Colonic mucosa (tissue), 4 donors: Measurements from ENCODE around the gene JUNB. TPM values are rescaled to one million over a fixed set of nuclear protein-coding genes. Genes with fewer than 3 reads are reported as not detected.

Experiments used
- DNase-seq: peaks from one replicate; pipeline ENCODE4 v3.0.0-alpha.2; 2020
- H3K27ac ChIP-seq: fragments of 200-600 bp; one replicate; pipeline ENCODE4 v1.8.0; 2021
- H3K27me3 ChIP-seq: fragments of 200-600 bp; one replicate; pipeline ENCODE4 v1.8.0; 2021
- H3K36me3 ChIP-seq: fragments of 200-600 bp; one replicate; pipeline ENCODE4 v1.8.0; 2021
- H3K4me1 ChIP-seq: fragments of 200-600 bp; one replicate; pipeline ENCODE4 v1.8.0; 2021; ENCODE audit warnings: mild to moderate bottlenecking
- H3K4me3 ChIP-seq: fragments of 200-600 bp; one replicate; pipeline ENCODE4 v1.8.0; 2021
- H3K9ac ChIP-seq, 2 donors: one replicate each; pipeline ENCODE4 v1.7.0; 2013; ENCODE audit warnings: control low read depth in 2 of 2, low read depth in 2 of 2, low read length in 2 of 2
- H3K9me3 ChIP-seq: fragments of 200-600 bp; one replicate; pipeline ENCODE4 v1.8.0; 2021
- CTCF ChIP-seq: fragments of 200-600 bp; IDR thresholded peaks from one replicate; pipeline ENCODE4 v1.8.0; 2022; ENCODE audit warnings: antibody characterized with exemption, mild to moderate bottlenecking
- intact Hi-C: fragments of 100-400 bp; cut with DNase I; formaldehyde crosslinking; loops from one replicate; pipeline ENCODE4 v1.14.1; 2022
- total RNA-seq, 2 donors: library from RNA; stranded (reverse); fragmentation: NEBNext Ultra II Directional in 1 of 2; extraction: Animal tissue kit (Norgen Biotek cat#: 25700) in 1 of 2; gene quantifications; one replicate each; pipeline ENCODE4 v1.2.1, GENCODE V29; 2021
- donor health status: healthy.
- donor health status: DM: no; HTN: no; CAD: no.
- donor health status: DM: no; HTN: no; CAD: no.

JUNB gene
- total RNA-seq, 2 donors from 2014 or later = 113 to 173 TPM

GRCh38 chr19:12787458-12787857 lies 3.8 kb upstream of the JUNB start:
- intact Hi-C loops = no loop called here
- peak overlapping the region; percentile 100 for H3K27ac ChIP-seq
- TF ChIP-seq CTCF = no peak
- no peaks in the 10 kb centered on the region for H3K36me3 ChIP-seq
- peaks cover 35% of the 10 kb centered on the region for H3K4me1 ChIP-seq
- no peaks in the 10 kb centered on the region for H3K9me3 ChIP-seq
- H3K9ac ChIP-seq = peak overlapping the region in 1 of 2 donors; percentile 100
- no peak for DNase-seq
- no peak overlapping the region for H3K4me3 ChIP-seq
- H3K27me3 ChIP-seq = no peaks in the 10 kb centered on the region

GRCh38 chr19:12788042-12788681 lies 3.1 kb upstream of the JUNB start:
- Histone ChIP-seq H3K27me3 (no peaks in the 10 kb centered on the region), H3K4me3 (peak overlapping the region; percentile 90), H3K9ac (peak overlapping the region; percentile 83 to 100), H3K36me3 (no peaks in the 10 kb centered on the region), H3K27ac (peak overlapping the region; percentile 100), H3K4me1 (peaks cover 30% of the 10 kb centered on the region), H3K9me3 (no peaks in the 10 kb centered on the region)
- no peak for TF ChIP-seq CTCF
- intact Hi-C loops = no loop called here
- no peak for DNase-seq

DNA sequence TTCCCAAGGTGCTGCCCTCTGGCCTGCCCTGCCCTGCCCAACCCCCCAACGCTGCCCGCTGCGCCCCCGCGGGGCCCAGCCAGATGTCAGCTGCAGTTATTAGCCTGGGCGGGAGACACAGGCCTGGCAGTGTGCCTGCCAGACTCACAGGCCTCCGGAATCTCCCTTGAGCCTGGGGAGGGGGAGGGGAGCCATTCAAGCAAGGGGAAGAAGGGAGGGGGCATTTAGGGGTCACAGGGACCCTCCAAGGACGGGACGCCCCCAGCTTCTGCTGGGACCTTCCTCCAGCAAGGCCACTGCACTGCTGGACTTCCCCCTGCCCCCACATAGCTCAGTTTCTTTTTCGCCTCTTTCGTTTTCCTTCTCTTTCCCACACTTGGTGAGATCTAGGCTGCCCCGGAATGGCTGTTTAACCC lies 2.6 kb upstream of the JUNB start:
- no peak for TF ChIP-seq CTCF
- Histone ChIP-seq H3K4me1 (peaks cover 26% of the 10 kb centered on the region), H3K36me3 (no peaks in the 10 kb centered on the region), H3K9me3 (no peaks in the 10 kb centered on the region), H3K9ac (peak overlapping the region; percentile 83 to 100), H3K27ac (peak overlapping the region; percentile 100), H3K4me3 (peak overlapping the region; percentile 90), H3K27me3 (no peaks in the 10 kb centered on the region)
- DNase-seq = peak; percentile 93
- intact Hi-C loops = no loop called here

DNA sequence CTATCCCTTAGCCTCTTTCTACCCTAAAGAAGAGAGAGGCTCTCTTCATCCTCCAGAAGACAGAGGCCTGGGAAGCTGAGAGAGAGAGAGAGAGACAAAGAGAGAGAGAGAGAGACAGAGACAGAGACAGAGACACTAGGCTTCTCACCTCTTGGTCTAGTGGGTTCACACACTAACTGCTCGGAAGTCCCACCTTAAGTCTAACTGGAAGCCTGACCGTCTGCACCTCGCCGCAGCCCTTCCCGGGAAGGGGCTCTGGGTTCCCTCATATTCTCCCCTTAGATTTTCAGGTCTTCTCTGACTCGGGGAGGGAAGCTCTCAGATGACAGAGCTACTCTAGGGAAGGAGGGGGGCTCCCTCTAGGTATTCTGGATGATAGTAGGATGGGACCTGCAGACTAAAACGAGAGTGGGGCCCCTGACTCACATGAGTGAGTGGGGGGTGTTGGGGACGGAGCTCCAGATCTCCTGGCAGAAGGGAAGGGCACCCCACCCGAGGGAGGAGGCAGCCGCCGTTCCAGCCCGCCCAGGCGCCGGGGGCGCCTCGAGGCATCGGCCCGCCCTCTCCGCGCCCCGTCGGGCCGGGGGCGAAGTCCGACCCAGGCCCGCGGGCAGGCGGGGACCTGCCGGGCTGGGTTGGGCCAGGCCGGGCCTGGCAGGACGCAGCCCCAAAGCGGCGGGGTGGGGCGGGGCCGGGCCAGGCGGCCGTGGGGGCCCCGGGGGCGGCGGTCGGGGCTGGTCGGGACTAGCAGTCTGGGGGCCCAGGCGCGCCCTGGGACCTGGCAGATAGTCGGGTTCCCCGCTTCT lies 2.0 kb upstream of the JUNB start:
- H3K4me1 ChIP-seq = peaks cover 23% of the 10 kb centered on the region
- H3K9me3 ChIP-seq = no peaks in the 10 kb centered on the region
- peak overlapping the region; percentile 100 for H3K27ac ChIP-seq
- peak overlapping the region; percentile 83 to 100 for H3K9ac ChIP-seq
- intact Hi-C loops = no loop called here
- H3K27me3 ChIP-seq = no peaks in the 10 kb centered on the region
- H3K4me3 ChIP-seq = peak overlapping the region; percentile 90
- TF ChIP-seq CTCF = no peak
- no peaks in the 10 kb centered on the region for H3K36me3 ChIP-seq
- DNase-seq = peak; percentile 84

DNA sequence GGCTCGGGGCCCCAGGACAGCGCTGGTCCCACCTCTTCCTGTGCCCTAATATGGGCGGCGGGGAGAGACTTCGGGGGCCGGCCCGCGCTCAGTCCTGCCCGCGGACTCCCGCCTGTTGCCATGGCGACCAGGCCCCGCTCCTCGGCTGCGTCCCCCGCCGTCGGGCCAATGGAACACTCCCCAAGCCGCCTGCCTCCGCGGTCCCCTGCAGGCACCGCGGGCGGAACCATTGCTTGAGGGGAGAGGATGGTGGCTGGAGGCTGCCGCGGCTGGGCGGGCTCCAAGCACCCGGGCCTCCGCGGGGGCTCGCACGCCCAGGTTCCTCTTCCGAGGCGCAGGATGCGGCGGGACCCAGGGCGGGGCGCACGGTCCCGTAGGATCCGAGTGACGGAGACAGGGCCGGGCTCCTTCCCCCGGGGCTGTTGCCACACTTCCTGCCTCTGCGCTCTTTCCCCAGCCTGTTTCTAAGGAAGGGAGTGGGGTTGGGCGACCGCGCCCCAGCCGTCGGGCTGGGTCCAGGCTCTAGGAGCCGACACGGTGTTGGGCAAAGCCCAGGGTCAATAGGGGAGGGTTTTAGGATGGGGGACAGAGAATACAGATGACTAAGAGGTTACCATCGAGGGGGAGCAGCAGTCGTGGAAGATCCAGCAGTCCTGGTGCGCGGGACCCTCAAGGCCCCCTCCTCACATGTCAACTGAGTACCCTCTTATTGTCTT lies 1.2 kb upstream of the JUNB start:
- intact Hi-C loops = no loop called here
- Histone ChIP-seq H3K9me3 (no peaks in the 10 kb centered on the region), H3K9ac (peak overlapping the region; percentile 83 to 95), H3K27me3 (no peaks in the 10 kb centered on the region), H3K4me1 (peaks cover 30% of the 10 kb centered on the region), H3K4me3 (peak overlapping the region; percentile 90), H3K36me3 (no peaks in the 10 kb centered on the region), H3K27ac (peak overlapping the region; percentile 100)
- peak; percentile 94 for DNase-seq
- no peak for TF ChIP-seq CTCF
